HUES64 (cell line): Measurements from ENCODE around the gene PLSCR3.

Source experiments
- H3K27ac ChIP-seq: 2 replicates; pipeline ENCODE4 v1.7.0; 2013; ENCODE audit warnings: low read depth, low read length, inconsistent platforms
- H3K27me3 ChIP-seq: 2 replicates; pipeline ENCODE4 v1.6.1; 2013; ENCODE audit warnings: mild to moderate bottlenecking, low read length; ENCODE audit not compliant: insufficient read depth
- H3K36me3 ChIP-seq: 2 replicates; pipeline ENCODE4 v1.6.1; 2013; ENCODE audit warnings: mild to moderate bottlenecking, low read length; ENCODE audit not compliant: insufficient read depth
- H3K4me1 ChIP-seq: 2 replicates; pipeline ENCODE4 v1.6.1; 2013; ENCODE audit warnings: mild to moderate bottlenecking, low read length, moderate library complexity; ENCODE audit not compliant: insufficient read depth
- H3K4me3 ChIP-seq: 2 replicates; pipeline ENCODE4 v1.5.1; 2013; ENCODE audit warnings: mild to moderate bottlenecking, low read length, moderate library complexity
- H3K9ac ChIP-seq: 2 replicates; pipeline ENCODE4 v1.6.1; 2013; ENCODE audit warnings: mild to moderate bottlenecking, low read depth, low read length
- H3K9me3 ChIP-seq: 2 replicates; pipeline ENCODE4 v1.6.1; 2013; ENCODE audit warnings: low read depth, low read length; ENCODE audit not compliant: insufficient read depth
- WGBS: fragments of 150-250, 120-280 bp; methylation state at CpG from one replicate; pipeline ENCODE4 v1.1.7; 2013; ENCODE audit warnings: missing lambda C conversion rate; 5-methylcytosine and 5-hydroxymethylcytosine counted together

PLSCR3 gene

GRCh38 chr17:7343250-7343649 is 51.1 kb downstream of the PLSCR3 start:
- Histone ChIP-seq H3K27me3 (no peaks in the 10 kb centered on the region), H3K9me3 (no peaks in the 10 kb centered on the region), H3K9ac (no peak overlapping the region), H3K4me3 (no peak overlapping the region), H3K27ac (no peak overlapping the region), H3K4me1 (no peaks in the 10 kb centered on the region), H3K36me3 (no peaks in the 10 kb centered on the region)
- 91% methylated on average over 15 of the region's 15 CpGs for WGBS

GRCh38 chr17:7341842-7342241 is 52.5 kb downstream of the PLSCR3 start:
- Histone ChIP-seq H3K27ac (no peak overlapping the region), H3K9ac (no peak overlapping the region), H3K4me3 (no peak overlapping the region), H3K4me1 (peaks cover 5% of the 10 kb centered on the region), H3K9me3 (no peaks in the 10 kb centered on the region), H3K27me3 (no peaks in the 10 kb centered on the region), H3K36me3 (no peaks in the 10 kb centered on the region)
- 93% methylated on average over 13 of the region's 13 CpGs for WGBS

- Histone ChIP-seq H3K4me1 (peaks cover 13% of the 10 kb centered on the region), H3K27ac (no peak overlapping the region), H3K4me3 (no peak overlapping the region), H3K27me3 (no peaks in the 10 kb centered on the region), H3K9me3 (no peaks in the 10 kb centered on the region), H3K36me3 (no peaks in the 10 kb centered on the region), H3K9ac (no peak overlapping the region)
- 90% methylated on average over 1 of the region's 2 CpGs for WGBS
Measured at GRCh38 chr17:7340179-7340578, 54.1 kb downstream of the PLSCR3 start.
